Prostate gland (tissue), 2 donors: ENCODE data around the gene APOA4. TPM values are rescaled to one million over a fixed set of nuclear protein-coding genes. Genes with fewer than 3 reads are reported as not detected.

Experiments used
- DNase-seq: peaks from one replicate; pipeline ENCODE4 v3.0.0-alpha.2; 2019; ENCODE audit warnings: low spot score
- H3K27ac ChIP-seq, 2 donors: fragments of 200-600 bp; sonication (generic); 2 replicates each; pipeline ENCODE4 v1.5.1; 2017 to 2019
- H3K27me3 ChIP-seq: fragments of 200-600 bp; sonication (generic); replicated peaks from 2 replicates; pipeline ENCODE4 v1.5.1; 2019; ENCODE audit not compliant: insufficient read depth
- H3K36me3 ChIP-seq, 2 donors: fragments of 200-600 bp; sonication (generic); 1 replicate in 1 of 2; 2 replicates in 1 of 2; pipeline versions ENCODE4 v1.5.1 to v1.8.1; 2017 to 2019
- H3K4me1 ChIP-seq: fragments of 200-600 bp; sonication (generic); replicated peaks from 2 replicates; pipeline ENCODE4 v1.5.1; 2019
- H3K4me3 ChIP-seq, 2 donors: fragments of 200-600 bp; sonication (generic); 2 replicates each; pipeline ENCODE4 v1.5.1; 2017 to 2019
- H3K9me3 ChIP-seq: fragments of 200-600 bp; sonication (generic); 2 replicates; pipeline ENCODE4 v1.5.1; 2017
- CTCF ChIP-seq, 4 experiments: fragments of 200-600 bp in 2 of 4; fragments of 450-650 bp in 2 of 4; sonication (generic) in 2 of 4; IDR thresholded peaks; 1 replicate in 3 of 4; 2 replicates in 1 of 4; pipeline ENCODE4 v1.5.1; 2016 to 2019; ENCODE audit warnings: antibody characterized with exemption in 4 of 4, mild to moderate bottlenecking in 2 of 4, moderate library complexity in 2 of 4
- POLR2A ChIP-seq: fragments of 450-650 bp; IDR thresholded peaks from one replicate; pipeline ENCODE4 v1.6.1; 2016; ENCODE audit warnings: antibody characterized with exemption, mild to moderate bottlenecking
- POLR2AphosphoS5 ChIP-seq: sonication (generic); formaldehyde crosslinking; IDR thresholded peaks from one replicate; pipeline ENCODE4 v1.6.1; 2017; ENCODE audit warnings: antibody characterized with exemption
- WGBS: methylation state at CpG from one replicate; pipeline ENCODE4 v1.1.5; 2018; 5-methylcytosine and 5-hydroxymethylcytosine counted together
- intact Hi-C: fragments of 100-400 bp; cut with DNase I; formaldehyde crosslinking; loops from one replicate; pipeline ENCODE4 v1.14.2; 2022
- total RNA-seq, 2 donors: library from RNA; depleted of rRNA; stranded (reverse); fragments of >200 nt; gene quantifications; one replicate each; pipeline ENCODE4 v1.1.0, GENCODE V29; 2016

APOA4 gene
- total RNA-seq, 2 donors from 2014 or later, result not detected

GRCh38 chr11:116777056-116777455 lies 46.0 kb downstream of the APOA4 start:
- Histone ChIP-seq H3K4me1 (no peaks in the 10 kb centered on the region), H3K36me3 (peaks cover 4 to 8% of the 10 kb centered on the region in 2 donors), H3K27me3 (no peaks in the 10 kb centered on the region), H3K9me3 (no peaks in the 10 kb centered on the region), H3K4me3 (no peak overlapping the region), H3K27ac (no peak overlapping the region)
- 82% methylated on average over 7 of the region's 7 CpGs for WGBS
- TF ChIP-seq POLR2AphosphoS5, result no peak
- TF ChIP-seq POLR2A, result no peak
- TF ChIP-seq CTCF (IDR thresholded peaks at IDR 0.05), result no peak
- intact Hi-C loops, result no loop called here
- no peak for DNase-seq

- Histone ChIP-seq H3K9me3 (no peaks in the 10 kb centered on the region), H3K27ac (no peak overlapping the region), H3K4me3 (no peak overlapping the region), H3K4me1 (no peaks in the 10 kb centered on the region), H3K36me3 (peaks cover 4 to 8% of the 10 kb centered on the region in 2 donors), H3K27me3 (no peaks in the 10 kb centered on the region)
- no peak for DNase-seq
- intact Hi-C loops, result no loop called here
- TF ChIP-seq POLR2AphosphoS5 (no peak), CTCF (IDR thresholded peaks at IDR 0.05) (no peak), POLR2A (no peak)
These were observed 46.6 kb downstream of the APOA4 start for GRCh38 chr11:116776522-116776984.

- H3K4me1 ChIP-seq, result no peaks in the 10 kb centered on the region
- no peak overlapping the region for H3K4me3 ChIP-seq
- WGBS, result 82% methylated on average over 5 of the region's 5 CpGs
- no peak overlapping the region for H3K27ac ChIP-seq
- H3K9me3 ChIP-seq, result no peaks in the 10 kb centered on the region
- intact Hi-C loops, result no loop called here
- no peaks in the 10 kb centered on the region for H3K27me3 ChIP-seq
- H3K36me3 ChIP-seq, result peaks cover 4 to 8% of the 10 kb centered on the region in 2 donors
- no peak for DNase-seq
- TF ChIP-seq CTCF (IDR thresholded peaks at IDR 0.05), result no peak
- TF ChIP-seq POLR2A, result no peak
- no peak for TF ChIP-seq POLR2AphosphoS5
These were observed 47.1 kb downstream of the APOA4 start for GRCh38 chr11:116775975-116776374.

GRCh38 chr11:116774661-116775060 lies 48.4 kb downstream of the APOA4 start:
- Histone ChIP-seq H3K4me1 (no peaks in the 10 kb centered on the region), H3K27me3 (no peaks in the 10 kb centered on the region), H3K9me3 (no peaks in the 10 kb centered on the region), H3K4me3 (no peak overlapping the region), H3K36me3 (peaks cover 4 to 8% of the 10 kb centered on the region in 2 donors), H3K27ac (no peak overlapping the region)
- WGBS, result 82% methylated on average over 5 of the region's 5 CpGs
- DNase-seq, result no peak
- no peak for TF ChIP-seq POLR2A
- intact Hi-C loops, result no loop called here

- peak overlapping the region; percentile 93 for H3K27ac ChIP-seq
- no peaks in the 10 kb centered on the region for H3K4me1 ChIP-seq
- intact Hi-C loops, result no loop called here
- no peaks in the 10 kb centered on the region for H3K27me3 ChIP-seq
- no peak for DNase-seq
- peaks cover 0 to 1% of the 10 kb centered on the region in 2 donors for H3K36me3 ChIP-seq
- no peaks in the 10 kb centered on the region for H3K9me3 ChIP-seq
- 6% methylated on average over 25 of the region's 25 CpGs for WGBS
- peak overlapping the region; percentile 73 to 74 for H3K4me3 ChIP-seq
- no peak for TF ChIP-seq POLR2AphosphoS5
- no peak for TF ChIP-seq POLR2A
- no peak for TF ChIP-seq CTCF (IDR thresholded peaks at IDR 0.05)
These were observed 49.7 kb downstream of the APOA4 start for GRCh38 chr11:116773203-116774097.
